ENCODE results near the gene ZNF107. TPM values are rescaled to one million over a fixed set of nuclear protein-coding genes. Genes with fewer than 3 reads are reported as not detected.
A peak's percentile ranks its signal among the peaks of the same experiment; 100 is the strongest.
"Not testable (repeated sequence)": the region's sequence is repeated elsewhere in the genome, so short reads cannot be mapped to it uniquely, and the experiment has no call there.

Gene ZNF107
- total and polyA plus RNA-seq, 2 donors (not counting 3 experiments of a cell fraction or from before 2014, with no cell fraction given), result 0.77 to 5.8 TPM

DNA sequence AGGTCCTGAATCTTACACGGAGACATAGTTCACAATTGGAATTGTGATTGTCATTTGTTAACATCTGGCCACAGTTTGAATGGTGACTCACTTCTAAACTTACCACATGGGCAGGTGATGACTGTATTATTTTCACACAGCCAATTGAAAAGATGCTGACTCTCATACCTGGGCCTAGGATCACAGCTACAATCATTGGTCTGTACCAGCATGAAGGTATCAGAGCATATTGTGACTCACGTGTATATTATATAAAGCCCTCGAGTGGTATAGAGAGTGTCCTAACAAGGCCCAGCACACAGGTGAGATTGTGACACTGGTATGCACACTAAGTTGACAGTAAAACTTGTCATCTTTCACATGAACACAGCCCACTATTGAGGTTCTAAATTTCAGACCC lies 9.4 kb upstream of the ZNF107 start:
- no peak for TF ChIP-seq MYC (IDR thresholded peaks at IDR 0.05; ENCODE audit: low read depth, low read length)
- TF ChIP-seq JUN (IDR thresholded peaks at IDR 0.05; ENCODE audit: borderline replicate concordance, insufficient read depth, insufficient read length, low read depth), result peak; percentile 22
- TF ChIP-seq, protein P1, sequence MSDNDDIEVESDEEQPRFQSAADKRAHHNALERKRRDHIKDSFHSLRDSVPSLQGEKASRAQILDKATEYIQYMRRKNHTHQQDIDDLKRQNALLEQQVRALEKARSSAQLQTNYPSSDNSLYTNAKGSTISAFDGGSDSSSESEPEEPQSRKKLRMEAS (IDR thresholded peaks at IDR 0.05; ENCODE audit: insufficient read depth, insufficient read length), result no peak
- TF ChIP-seq FOS (IDR thresholded peaks at IDR 0.05; ENCODE audit: borderline replicate concordance, insufficient read depth, low read length), result no peak
- no peak for TF ChIP-seq EZH2 (IDR thresholded peaks at IDR 0.05; ENCODE audit: borderline replicate concordance, low read depth, low read length, severe bottlenecking)
- TF ChIP-seq GATA2 (IDR thresholded peaks at IDR 0.05; ENCODE audit: insufficient read depth, insufficient read length, low read depth, low read length), result no peak
- Histone ChIP-seq H3K4me3 (replicated peaks in 1 of 3; ENCODE audit: insufficient read depth in 1 of 3, low read depth in 1 of 3, low read length in 3 of 3) (no peak overlapping the region), H3K4me1 (ENCODE audit: control insufficient read depth, extremely low read depth, insufficient read depth, low read length) (no peaks in the 10 kb centered on the region), H2AFZ (ENCODE audit: low read depth, low read length) (no peak overlapping the region), H3K36me3 (ENCODE audit: control insufficient read depth in 2 of 2, extremely low read depth in 1 of 2, insufficient read depth in 2 of 2, low read length in 2 of 2) (no peaks in the 10 kb centered on the region), H3K79me2 (ENCODE audit: control insufficient read depth, insufficient read depth, low read length) (no peaks in the 10 kb centered on the region), H4K20me1 (replicated peaks; ENCODE audit: control insufficient read depth, extremely low read depth, insufficient read depth, low read length) (no peaks in the 10 kb centered on the region), H3K27ac (ENCODE audit: insufficient read depth, low read depth, low read length) (no peak overlapping the region), H3K4me2 (ENCODE audit: insufficient read depth, low read length) (no peak overlapping the region), H3K27me3 (ENCODE audit: control insufficient read depth in 2 of 2, insufficient read depth in 2 of 2, low read length in 2 of 2) (no peaks in the 10 kb centered on the region), H3K9me3 (replicated peaks; ENCODE audit: control insufficient read depth, insufficient read depth, low read length) (no peaks in the 10 kb centered on the region), H3K9me1 (replicated peaks; ENCODE audit: control insufficient read depth, extremely low read depth, insufficient read depth, low read length) (no peaks in the 10 kb centered on the region), H3K9ac (replicated peaks; ENCODE audit: extremely low read depth, insufficient read depth, low read length) (no peak overlapping the region)
- ChIA-PET CTCF (no interaction called here), POLR2A (interaction anchor here (0.5 kb wide), 1 partner anchor 97 kb away, joined by 3 read pairs; no protein-coding TSS in a partner anchor)
- DNase-seq (ENCODE audit: low read depth, low spot score) (no peak), FAIRE-seq (no peak)
- no TSS peak for BruUV-seq (replicated peaks)
- dilution Hi-C loops (cut with MboI; ENCODE audit: extremely low pct_ligation_motif_present, low sequenced_read_pairs), result no loop called here
- intact Hi-C loops (cut with micrococcal nuclease), result no loop called here

DNA sequence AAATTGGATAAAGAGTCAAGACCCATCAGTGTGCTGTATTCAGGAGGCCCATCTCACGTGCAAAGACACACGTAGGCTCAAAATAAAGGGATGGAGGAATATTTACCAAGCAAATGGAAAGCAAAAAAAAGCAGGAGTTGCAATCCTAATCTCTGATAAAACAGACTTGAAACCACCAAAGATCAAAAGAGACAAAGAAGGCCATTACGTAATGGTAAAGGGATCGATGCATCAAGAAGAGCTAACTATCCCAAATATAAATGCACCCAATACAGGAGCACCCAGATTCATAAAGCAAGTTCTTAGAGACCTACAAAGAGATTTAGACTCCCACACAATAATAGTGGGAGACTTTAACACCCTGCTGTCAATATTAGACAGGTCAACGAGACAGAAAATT lies 3.8 kb upstream of the ZNF107 start:
- H3K27me3 ChIP-seq (ENCODE audit: control insufficient read depth in 2 of 2, insufficient read depth in 2 of 2, low read length in 2 of 2); H4K20me1 ChIP-seq (replicated peaks; ENCODE audit: control insufficient read depth, extremely low read depth, insufficient read depth, low read length); POLR2A ChIA-PET; H3K9me3 ChIP-seq (replicated peaks; ENCODE audit: control insufficient read depth, insufficient read depth, low read length); intact Hi-C loops (cut with micrococcal nuclease); H3K27ac ChIP-seq (ENCODE audit: insufficient read depth, low read depth, low read length); H3K4me1 ChIP-seq (ENCODE audit: control insufficient read depth, extremely low read depth, insufficient read depth, low read length); H2AFZ ChIP-seq (ENCODE audit: low read depth, low read length); FAIRE-seq; BruUV-seq (replicated peaks); dilution Hi-C loops (cut with MboI; ENCODE audit: extremely low pct_ligation_motif_present, low sequenced_read_pairs); DNase-seq (ENCODE audit: low read depth, low spot score); H3K36me3 ChIP-seq (ENCODE audit: control insufficient read depth in 2 of 2, extremely low read depth in 1 of 2, insufficient read depth in 2 of 2, low read length in 2 of 2); CTCF ChIA-PET; H3K9me1 ChIP-seq (replicated peaks; ENCODE audit: control insufficient read depth, extremely low read depth, insufficient read depth, low read length); H3K79me2 ChIP-seq (ENCODE audit: control insufficient read depth, insufficient read depth, low read length); H3K9ac ChIP-seq (replicated peaks; ENCODE audit: extremely low read depth, insufficient read depth, low read length); H3K4me3 ChIP-seq (replicated peaks in 1 of 3; ENCODE audit: insufficient read depth in 1 of 3, low read depth in 1 of 3, low read length in 3 of 3); H3K4me2 ChIP-seq (ENCODE audit: insufficient read depth, low read length): not testable (repeated sequence)
